K562 (cell line): ENCODE data around the gene ACER1. TPM values are rescaled to one million over a fixed set of nuclear protein-coding genes. Genes with fewer than 3 reads are reported as not detected.

Experiments
- ATAC-seq: fragments of 200-7000 bp; cut with Tn5 transposase; 3 replicates; pipeline ENCODE4 v1.9.1; 2020; ENCODE audit warnings: moderate library complexity
- BruUV-seq: library from RNA; stranded (reverse); fragments of 400-500 nt; replicated peaks from 2 replicates; lab custom pipeline; 2021; lab: Mats Ljungman, UMichigan
- CTCF ChIA-PET: fragments of 300-600 bp; formaldehyde crosslinking; extraction: SDS; loops from one replicate; lab custom pipeline; 2021; ENCODE audit warnings: low intra/inter-chr PET ratio; lab: Yijun Ruan, JAX
- POLR2A ChIA-PET: fragments of 300-600, 350-650 bp; sonication (Branson Sonifier 250); formaldehyde crosslinking; extraction: SDS; loops from one replicate; lab custom pipeline; 2021; ENCODE audit warnings: antibody characterized with exemption, inconsistent platforms; lab: Yijun Ruan, JAX
- DNase-seq, 4 experiments: peaks; one replicate each; pipeline versions ENCODE4 v3.0.0 to v3.0.0-alpha.2; 2011 to 2018; ENCODE audit warnings: low spot score in 3 of 4, mixed read lengths in 3 of 4; ENCODE audit errors: extremely low read depth in 1 of 4
- FAIRE-seq: peaks from 2 replicates; lab custom pipeline; 2011; peaks lifted over from hg19 to GRCh38; lab: Jason Lieb, UNC
- H2AFZ ChIP-seq: 2 replicates; pipeline ENCODE4 v1.6.0; 2011; ENCODE audit warnings: low read depth, low read length, control low read depth, inconsistent platforms
- H3K27ac ChIP-seq: fragments of 200-600 bp; 3 replicates; pipeline ENCODE4 v1.8.0; 2011; ENCODE audit warnings: low read depth, mild to moderate bottlenecking, control low read depth, inconsistent platforms, low read length, moderate library complexity, mixed read lengths; ENCODE audit errors: extremely low read depth
- H3K27me3 ChIP-seq, 2 experiments: fragments of 300-600 bp in 1 of 2; 2 replicates in 1 of 2; 3 replicates in 1 of 2; pipeline versions ENCODE4 v1.6.0 to v1.8.0; 2011; ENCODE audit warnings: inconsistent platforms in 2 of 2, low read length in 2 of 2, mild to moderate bottlenecking in 1 of 2, mixed read lengths in 1 of 2, moderate library complexity in 1 of 2; ENCODE audit not compliant: control insufficient read depth in 2 of 2, insufficient read depth in 2 of 2
- H3K36me3 ChIP-seq: fragments of 300-600 bp; 3 replicates; pipeline ENCODE4 v1.8.0; 2011; ENCODE audit warnings: mild to moderate bottlenecking, low read length, inconsistent platforms; ENCODE audit not compliant: control insufficient read depth, insufficient read depth
- H3K4me1 ChIP-seq, 2 experiments: fragments of 200-600 bp in 1 of 2; replicated peaks in 1 of 2; 2 replicates in 1 of 2; 3 replicates in 1 of 2; pipeline versions ENCODE4 v1.5.1 to v1.8.0; 2011; ENCODE audit warnings: inconsistent platforms in 2 of 2, low read length in 2 of 2, mild to moderate bottlenecking in 1 of 2, mixed read lengths in 1 of 2, moderate library complexity in 1 of 2; ENCODE audit not compliant: control insufficient read depth in 2 of 2, insufficient read depth in 2 of 2
- H3K4me2 ChIP-seq: 2 replicates; pipeline ENCODE4 v1.6.1; 2011; ENCODE audit warnings: low read length, control low read depth, inconsistent platforms, mixed read lengths; ENCODE audit not compliant: insufficient read depth
- H3K4me3 ChIP-seq: fragments of 200-600 bp; sonication (generic), shearing (Covaris generic); 2 replicates; pipeline ENCODE4 v1.5.1; 2016; ENCODE audit warnings: control low read depth, inconsistent platforms
- H3K79me2 ChIP-seq: fragments of 200-600 bp; 3 replicates; pipeline ENCODE4 v1.8.0; 2011; ENCODE audit warnings: low read length, inconsistent platforms; ENCODE audit not compliant: control insufficient read depth, insufficient read depth
- H3K9ac ChIP-seq, 2 experiments: 2 replicates each; pipeline versions ENCODE4 v1.6.0 to v1.6.1; 2011; ENCODE audit warnings: low read depth in 2 of 2, low read length in 2 of 2, control low read depth in 1 of 2, inconsistent platforms in 1 of 2, mild to moderate bottlenecking in 1 of 2, mixed read lengths in 1 of 2; ENCODE audit not compliant: insufficient read depth in 1 of 2
- H3K9me1 ChIP-seq: one replicate; pipeline ENCODE4 v1.6.0; 2011; ENCODE audit warnings: inconsistent platforms, mild to moderate bottlenecking, low read length, moderate library complexity; ENCODE audit not compliant: control insufficient read depth, insufficient read depth
- H3K9me3 ChIP-seq: replicated peaks from 2 replicates; pipeline ENCODE4 v1.5.1; 2011; ENCODE audit warnings: low read depth, low read length, inconsistent platforms; ENCODE audit not compliant: control insufficient read depth, insufficient read depth
- H4K20me1 ChIP-seq: replicated peaks from 2 replicates; pipeline ENCODE4 v1.6.1; 2011; ENCODE audit warnings: low read length, inconsistent platforms, mixed read lengths; ENCODE audit not compliant: control insufficient read depth, insufficient read depth
- ATF1 ChIP-seq, 2 experiments: fragments of 450-650 bp in 1 of 2; IDR thresholded peaks; 2 replicates each; pipeline ENCODE4 v1.6.1; 2016; ENCODE audit warnings: missing compliant biosample characterization in 1 of 2, missing genetic modification characterization in 1 of 2
- BRD9 ChIP-seq: fragments of 450-650 bp; IDR thresholded peaks from 2 replicates; pipeline ENCODE4 v1.6.1; 2018; ENCODE audit warnings: low read depth; ENCODE audit not compliant: partially characterized antibody
- CHD1 ChIP-seq: fragments of 200-600 bp; sonication (generic); IDR thresholded peaks from one replicate; pipeline ENCODE4 v1.6.1; 2012; ENCODE audit warnings: mild to moderate bottlenecking, moderate library complexity, low read length, inconsistent platforms
- IRF2 ChIP-seq: sonication (generic); formaldehyde crosslinking; IDR thresholded peaks from 2 replicates; pipeline ENCODE4 v1.8.1; 2022; ENCODE audit warnings: mild to moderate bottlenecking, missing genetic modification reagents
- NEUROD1 ChIP-seq: fragments of 150-350 bp; IDR thresholded peaks from 2 replicates; pipeline ENCODE4 v1.6.1; 2014; ENCODE audit warnings: borderline replicate concordance, low read length, low read depth; ENCODE audit not compliant: partially characterized antibody
- PHF20 ChIP-seq: fragments of 450-650 bp; IDR thresholded peaks from 2 replicates; pipeline ENCODE4 v1.6.1; 2018; ENCODE audit not compliant: partially characterized antibody
- RBFOX2 ChIP-seq: fragments of 200-400 bp; formaldehyde crosslinking; IDR thresholded peaks from 2 replicates; pipeline ENCODE4 v1.6.1; 2017; ENCODE audit warnings: low read depth, mild to moderate bottlenecking, low read length, moderate library complexity
- THRB ChIP-seq: fragments of 450-650 bp; formaldehyde crosslinking; conservative IDR thresholded peaks from 2 replicates; pipeline ENCODE4 v1.4.0; 2022; ENCODE audit warnings: mild to moderate bottlenecking, missing genetic modification characterization
- YY1 ChIP-seq, 3 experiments: IDR thresholded peaks; 2 replicates each; pipeline ENCODE4 v1.6.1; 2011; ENCODE audit warnings: low read length in 2 of 3, mild to moderate bottlenecking in 2 of 3, moderate library complexity in 2 of 3, borderline replicate concordance in 1 of 3, control low read depth in 1 of 3, low read depth in 1 of 3; ENCODE audit not compliant: insufficient read depth in 3 of 3, insufficient replicate concordance in 2 of 3, control insufficient read depth in 1 of 3, insufficient read length in 1 of 3; ENCODE audit errors: extremely low read depth in 1 of 3
- ZNF316 ChIP-seq: fragments of 450-650 bp; IDR thresholded peaks from 2 replicates; pipeline ENCODE4 v1.6.1; 2016
- WGBS: fragments of 100-300 bp; shearing (Covaris generic); methylation state at CpG from one replicate; pipeline ENCODE4 v1.1.6; 2016; ENCODE audit warnings: low coverage, mixed read lengths; ENCODE audit not compliant: insufficient coverage; ENCODE audit errors: missing lambda C conversion rate; 5-methylcytosine and 5-hydroxymethylcytosine counted together
- in situ Hi-C: fragments of 300-500 bp; cut with MboI; formaldehyde crosslinking; loops from 4 replicates; pipeline ENCODE4 v1.15.0; 2018; ENCODE audit warnings: inconsistent platforms, mixed read lengths
- intact Hi-C: fragments of 100-400 bp; cut with micrococcal nuclease; formaldehyde crosslinking; loops from 2 replicates; pipeline ENCODE4 v1.14.2; 2022
- polyA plus RNA-seq, 8 experiments: library from polyadenylated mRNA; depleted of rRNA in 4 of 8; stranded (reverse) in 5 of 8; unstranded in 3 of 8; fragments of >200 nt; fragmentation: Nextera tagmentation in 2 of 8; fragmentation: Illumina TruSeq in 1 of 8; extraction: Ambion mirVana in 2 of 8; extraction: Trizol in 1 of 8; gene quantifications; 2 replicates each; pipeline versions ENCODE4 v1.2.1 to v1.2.3, GENCODE V29; 2011 to 2014; ENCODE audit warnings: inconsistent platforms in 1 of 8, missing spikeins in 1 of 8
- total RNA-seq, 7 experiments: library from RNA; depleted of rRNA in 6 of 7; stranded (reverse); fragments of >200 nt in 6 of 7; fragmentation: Illumina TruSeq in 2 of 7; extraction: Trizol in 2 of 7; gene quantifications; 2 replicates each; pipeline versions ENCODE4 v1.2.1 to v1.2.3, GENCODE V29; 2011 to 2021; ENCODE audit warnings: low replicate concordance in 1 of 7
- TF ChIP-seq, protein P1 (sequence below): fragments of 450-650 bp; conservative IDR thresholded peaks from 2 replicates; pipeline ENCODE4 v1.6.1; 2016; ENCODE audit warnings: missing genetic modification characterization, low read depth, mild to moderate bottlenecking, missing compliant biosample characterization, moderate library complexity

The ACER1 gene
- total and polyA plus RNA-seq, 9 of the 15 experiments (the other 6 are each of a cell fraction or from before 2014, with no cell fraction given): not detected

DNA sequence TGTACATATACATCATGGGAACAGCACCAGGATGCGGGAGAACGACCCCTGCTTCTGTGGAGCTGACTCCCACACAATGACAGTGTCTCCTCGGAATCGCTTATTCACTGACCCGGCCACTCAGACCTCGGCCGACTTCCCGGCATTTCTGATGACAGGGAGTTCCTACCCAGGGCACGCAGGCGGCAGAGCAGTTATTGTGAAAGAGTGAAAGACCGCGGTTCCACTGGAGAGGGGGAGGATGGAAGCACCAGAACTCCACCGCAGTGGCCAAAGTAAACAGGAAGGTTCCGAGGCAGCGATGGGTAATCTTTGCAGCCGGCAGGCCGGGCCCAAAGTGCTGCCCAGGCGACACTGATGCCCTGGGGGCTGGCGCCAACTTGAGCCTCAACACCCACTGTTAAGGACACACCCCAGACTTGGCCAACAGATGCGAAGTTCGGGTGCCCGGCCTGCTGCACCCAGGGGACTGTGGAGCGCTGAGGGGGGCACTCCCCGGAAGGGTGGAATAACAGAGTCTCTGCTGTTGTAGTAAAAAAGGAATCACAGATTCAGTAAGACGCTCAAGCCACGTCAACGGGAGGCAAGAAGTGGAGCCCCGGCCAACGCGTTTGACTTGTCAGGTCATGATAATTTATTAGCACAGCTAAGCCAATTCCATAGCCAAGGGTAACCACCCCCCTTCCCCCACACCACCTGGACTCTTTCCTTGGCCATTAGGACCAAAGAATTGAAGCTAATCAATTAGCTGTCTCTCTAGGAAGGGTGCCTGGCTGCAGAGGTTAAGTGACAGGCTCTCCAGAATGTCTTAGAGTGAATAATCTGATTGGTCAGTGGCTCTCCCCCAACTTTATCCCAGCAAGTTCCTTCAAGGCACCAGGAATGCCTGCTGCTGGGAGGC is 59.5 kb downstream of the ACER1 start (continued):
- TF ChIP-seq RBFOX2: peak; percentile 32

GRCh38 chr19:6272913-6273600 is 60.4 kb downstream of the ACER1 start:
- ChIA-PET POLR2A (interaction anchor here (1.0 kb wide), 1 partner anchor 88 kb away, joined by 4 read pairs; the partner anchor contains the start of gene CLPP), CTCF (no interaction called here)
- H4K20me1 ChIP-seq: peaks cover 38% of the 10 kb centered on the region; the same call in 1 of the 2 replicates
- H3K79me2 ChIP-seq: peaks cover 97% of the 10 kb centered on the region
- peak overlapping the region; percentile 63 for H3K27ac ChIP-seq
- H2AFZ ChIP-seq: no peak overlapping the region
- peak overlapping the region; percentile 33 to 91 for H3K9ac ChIP-seq
- FAIRE-seq: no peak
- H3K36me3 ChIP-seq: peaks cover 58% of the 10 kb centered on the region; the same call in 2 of the 3 replicates
- no peaks in the 10 kb centered on the region for H3K9me3 ChIP-seq
- TF ChIP-seq THRB (CRISPR knock-in tag) (no peak), ZNF316 (no peak), NEUROD1 (no peak), CHD1 (peak; percentile 23), ATF1 (CRISPR knock-in tag; IDR thresholded peaks at IDR 0.05) (no peak), ATF1 (tag; IDR thresholded peaks at IDR 0.05) (no peak), BRD9 (no peak), YY1 (IDR thresholded peaks at IDR 0.05; ENCODE audit: borderline replicate concordance in 1 of 3, control insufficient read depth in 1 of 3, extremely low read depth in 1 of 3, insufficient read depth in 3 of 3, insufficient read length in 1 of 3, insufficient replicate concordance in 2 of 3, low read depth in 1 of 3, low read length in 2 of 3) (peak in 1 of 3 experiments; percentile 5), PHF20 (no peak), IRF2 (CRISPR knock-in tag) (no peak)
- TF ChIP-seq, protein P1, sequence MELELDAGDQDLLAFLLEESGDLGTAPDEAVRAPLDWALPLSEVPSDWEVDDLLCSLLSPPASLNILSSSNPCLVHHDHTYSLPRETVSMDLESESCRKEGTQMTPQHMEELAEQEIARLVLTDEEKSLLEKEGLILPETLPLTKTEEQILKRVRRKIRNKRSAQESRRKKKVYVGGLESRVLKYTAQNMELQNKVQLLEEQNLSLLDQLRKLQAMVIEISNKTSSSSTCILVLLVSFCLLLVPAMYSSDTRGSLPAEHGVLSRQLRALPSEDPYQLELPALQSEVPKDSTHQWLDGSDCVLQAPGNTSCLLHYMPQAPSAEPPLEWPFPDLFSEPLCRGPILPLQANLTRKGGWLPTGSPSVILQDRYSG: no peak
- WGBS: 53% methylated on average over 21 of the region's 22 CpGs
- H3K4me1 ChIP-seq: peaks cover 73 to 90% of the 10 kb centered on the region in 2 experiments
- DNase-seq: peak in 1 of 4 experiments; percentile 29
- H3K4me3 ChIP-seq: no peak overlapping the region
- ATAC-seq: no peak
- in situ Hi-C loops (no loop called here), intact Hi-C loops (no loop called here)
- no TSS peak for BruUV-seq
- H3K27me3 ChIP-seq: no peaks in the 10 kb centered on the region
- peaks cover 5% of the 10 kb centered on the region for H3K9me1 ChIP-seq
- peak overlapping the region; percentile 71 for H3K4me2 ChIP-seq
